Measurements from ENCODE around the gene STAT2. TPM values are rescaled to one million over a fixed set of nuclear protein-coding genes. Genes with fewer than 3 reads are reported as not detected.

The STAT2 gene
- total and polyA plus RNA-seq, 2 of the 13 experiments (the other 11 are each of a cell fraction or from before 2014, with no cell fraction given) = 43.5 to 84.6 TPM

- TF ChIP-seq SNAPC4 (CRISPR knock-in tag; IDR thresholded peaks at IDR 0.05) = peak; percentile 52; the same call in 1 of the 2 replicates
- no peak for TF ChIP-seq ZBTB20 (CRISPR knock-in tag; IDR thresholded peaks at IDR 0.05; ENCODE audit: borderline replicate concordance, low read depth)
- no peak for TF ChIP-seq KLF13 (CRISPR knock-in tag; IDR thresholded peaks at IDR 0.05)
- TF ChIP-seq ZNF292 (CRISPR knock-in tag; IDR thresholded peaks at IDR 0.05; ENCODE audit: borderline replicate concordance, low read depth) = no peak
- 0 out of 2 replicates have a peak, but pooled peaks have one; percentile 50 for TF ChIP-seq MXD3 (CRISPR knock-in tag; IDR thresholded peaks at IDR 0.05)
- TF ChIP-seq NR0B2 (CRISPR knock-in tag; IDR thresholded peaks at IDR 0.05) = peak; percentile 80
- peak; percentile 65 for TF ChIP-seq SKI (IDR thresholded peaks at IDR 0.05; ENCODE audit: partially characterized antibody)
- TF ChIP-seq ZNF451 (CRISPR knock-in tag; IDR thresholded peaks at IDR 0.05) = 0 out of 2 replicates have a peak, but pooled peaks have one; percentile 12
- TF ChIP-seq TFE3 (CRISPR knock-in tag; IDR thresholded peaks at IDR 0.05) = peak; percentile 9; the same call in 1 of the 2 replicates
- TF ChIP-seq MAF1 (CRISPR knock-in tag; IDR thresholded peaks at IDR 0.05; ENCODE audit: borderline replicate concordance) = no peak
- peak; percentile 51 for TF ChIP-seq PAXIP1 (CRISPR knock-in tag; conservative IDR thresholded peaks at IDR 0.05)
- peak; percentile 54; the same call in 1 of the 2 replicates for TF ChIP-seq KDM5A (IDR thresholded peaks at IDR 0.05; ENCODE audit: borderline replicate concordance, low read length)
- TF ChIP-seq SNAPC5 (CRISPR knock-in tag; IDR thresholded peaks at IDR 0.05; ENCODE audit: borderline replicate concordance) = 0 out of 2 replicates have a peak, but pooled peaks have one; percentile 6
- peak; percentile 99 for TF ChIP-seq ZNF335 (CRISPR knock-in tag; IDR thresholded peaks at IDR 0.05)
- TF ChIP-seq ZNF121 (CRISPR knock-in tag; IDR thresholded peaks at IDR 0.05) = no peak
- TF ChIP-seq GTF2F1 (IDR thresholded peaks at IDR 0.05; ENCODE audit: low read length) = no peak
- no peak for TF ChIP-seq BCL6 (CRISPR knock-in tag; IDR thresholded peaks at IDR 0.05)
These were observed 59.9 kb downstream of the STAT2 start, which contains the start of gene CS (continued) for GRCh38 chr12:56299853-56300643.
